BLaER1 treated with 17β-estradiol and CSF1 and Interleukin-3, amounts not matched to agents 10 nM and 100 nM (cell line): ENCODE data around the gene DPPA4.
"Not testable (repeated sequence)": the region's sequence is repeated elsewhere in the genome, so short reads cannot be mapped to it uniquely, and the experiment has no call there.

Experiments
- H3K27ac ChIP-seq, 11 experiments: shearing (Covaris generic); formaldehyde crosslinking; 2 replicates each; pipeline ENCODE4 v1.8.1; 2022
- H3K27me3 ChIP-seq, 11 experiments: shearing (Covaris generic); formaldehyde crosslinking; 2 replicates each; pipeline ENCODE4 v1.8.1; 2022
- H3K36me3 ChIP-seq, 11 experiments: shearing (Covaris generic); formaldehyde crosslinking; 2 replicates each; pipeline ENCODE4 v1.8.1; 2022
- H3K4me1 ChIP-seq, 10 experiments: shearing (Covaris generic); formaldehyde crosslinking; 2 replicates each; pipeline ENCODE4 v1.8.1; 2022
- H3K4me2 ChIP-seq, 11 experiments: shearing (Covaris generic); formaldehyde crosslinking; 2 replicates each; pipeline ENCODE4 v1.8.1; 2022
- H3K4me3 ChIP-seq, 10 experiments: shearing (Covaris generic); formaldehyde crosslinking; 2 replicates each; pipeline ENCODE4 v1.8.1; 2022
- H3K9ac ChIP-seq, 11 experiments: shearing (Covaris generic); formaldehyde crosslinking; 2 replicates each; pipeline ENCODE4 v1.8.1; 2022
- H3K9me3 ChIP-seq, 11 experiments: shearing (Covaris generic); formaldehyde crosslinking; replicated peaks in 1 of 11; 2 replicates each; pipeline ENCODE4 v1.8.1; 2022
- H4K20me1 ChIP-seq, 11 experiments: shearing (Covaris generic); formaldehyde crosslinking; 2 replicates each; pipeline ENCODE4 v1.8.1; 2022
- Cebpa-rat ChIP-seq, 11 experiments: shearing (Covaris generic); IDR thresholded peaks; 2 replicates each; pipeline ENCODE4 v1.8.1; 2022

DPPA4 gene

DNA sequence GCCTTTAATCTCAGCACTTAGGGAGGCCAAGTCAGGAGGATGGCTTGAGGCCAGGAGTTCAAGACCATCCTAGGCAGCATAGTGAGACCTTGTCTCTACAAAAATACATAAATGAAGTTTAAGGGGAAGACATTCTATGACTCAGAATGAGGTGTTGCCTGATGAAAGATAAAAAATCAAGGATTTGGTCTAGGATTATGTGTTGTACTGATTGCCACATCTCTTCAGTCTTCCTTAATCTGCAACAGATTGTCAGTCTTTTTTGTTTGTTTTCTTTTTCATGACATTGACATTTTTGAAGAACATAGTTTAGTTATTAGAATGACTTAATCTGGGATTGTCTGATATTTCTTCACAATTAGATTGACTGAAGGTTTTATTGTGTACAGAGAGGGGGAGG, 26.3 kb upstream of the DPPA4 start:
- Histone ChIP-seq H3K4me2 (no peak overlapping the region), H3K4me1 (no peaks in the 10 kb centered on the region), H3K36me3 (no peaks in the 10 kb centered on the region), H3K9ac (no peak overlapping the region), H3K9me3 (no peaks in the 10 kb centered on the region), H4K20me1 (no peaks in the 10 kb centered on the region), H3K27ac (no peak overlapping the region), H3K27me3 (no peaks in the 10 kb centered on the region), H3K4me3 (no peak overlapping the region)
- TF ChIP-seq Cebpa-rat (IDR thresholded peaks at IDR 0.05), result no peak

DNA sequence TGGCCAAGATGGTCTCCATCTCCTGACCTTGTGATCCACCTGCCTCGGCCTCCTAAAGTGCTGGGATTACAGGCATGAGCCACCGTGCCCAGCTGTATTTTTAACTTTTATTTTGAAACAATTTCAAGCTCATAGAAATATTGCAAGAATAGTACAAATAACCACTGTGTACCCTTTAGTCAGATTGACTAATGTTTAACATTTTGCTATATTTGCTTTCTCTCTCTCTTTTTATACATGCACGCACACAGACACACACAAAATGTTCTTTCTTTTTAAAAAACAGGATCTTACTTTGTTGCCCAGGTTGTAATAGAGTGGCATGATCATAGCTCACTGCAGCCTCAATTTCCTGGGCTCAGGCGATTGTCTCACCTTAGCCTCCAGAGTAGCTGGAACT, 25.5 kb upstream of the DPPA4 start:
- TF ChIP-seq Cebpa-rat (IDR thresholded peaks at IDR 0.05), result no peak
- Histone ChIP-seq H3K4me3 (no peak overlapping the region), H3K36me3 (no peaks in the 10 kb centered on the region), H3K27me3 (no peaks in the 10 kb centered on the region), H4K20me1 (no peaks in the 10 kb centered on the region), H3K27ac (no peak overlapping the region), H3K4me1 (no peaks in the 10 kb centered on the region), H3K9ac (no peak overlapping the region), H3K9me3 (no peaks in the 10 kb centered on the region), H3K4me2 (no peak overlapping the region)

DNA sequence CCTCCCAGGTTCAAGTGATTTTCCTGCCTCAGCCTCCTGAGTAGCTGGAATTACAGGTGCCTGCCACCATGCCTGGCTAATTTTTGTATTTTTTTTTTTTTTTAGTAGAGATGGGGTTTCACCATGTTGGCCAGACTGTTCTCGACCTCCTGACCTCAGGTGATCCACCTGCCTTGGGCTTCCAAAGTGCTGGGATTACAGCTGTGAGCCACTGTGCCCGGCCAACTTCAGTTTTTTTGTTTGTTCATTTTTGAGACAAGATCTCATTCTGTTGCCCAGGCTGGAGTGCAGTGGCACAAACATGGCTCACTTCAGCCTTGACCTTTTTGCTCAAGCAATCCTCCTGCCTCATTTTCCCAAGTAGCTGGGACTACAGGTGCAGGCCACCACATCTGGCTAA, 21.5 kb upstream of the DPPA4 start:
- H4K20me1 ChIP-seq, H3K27me3 ChIP-seq, H3K9ac ChIP-seq, H3K27ac ChIP-seq, H3K36me3 ChIP-seq, H3K4me3 ChIP-seq, H3K9me3 ChIP-seq, H3K4me2 ChIP-seq, H3K4me1 ChIP-seq: not testable (repeated sequence)

DNA sequence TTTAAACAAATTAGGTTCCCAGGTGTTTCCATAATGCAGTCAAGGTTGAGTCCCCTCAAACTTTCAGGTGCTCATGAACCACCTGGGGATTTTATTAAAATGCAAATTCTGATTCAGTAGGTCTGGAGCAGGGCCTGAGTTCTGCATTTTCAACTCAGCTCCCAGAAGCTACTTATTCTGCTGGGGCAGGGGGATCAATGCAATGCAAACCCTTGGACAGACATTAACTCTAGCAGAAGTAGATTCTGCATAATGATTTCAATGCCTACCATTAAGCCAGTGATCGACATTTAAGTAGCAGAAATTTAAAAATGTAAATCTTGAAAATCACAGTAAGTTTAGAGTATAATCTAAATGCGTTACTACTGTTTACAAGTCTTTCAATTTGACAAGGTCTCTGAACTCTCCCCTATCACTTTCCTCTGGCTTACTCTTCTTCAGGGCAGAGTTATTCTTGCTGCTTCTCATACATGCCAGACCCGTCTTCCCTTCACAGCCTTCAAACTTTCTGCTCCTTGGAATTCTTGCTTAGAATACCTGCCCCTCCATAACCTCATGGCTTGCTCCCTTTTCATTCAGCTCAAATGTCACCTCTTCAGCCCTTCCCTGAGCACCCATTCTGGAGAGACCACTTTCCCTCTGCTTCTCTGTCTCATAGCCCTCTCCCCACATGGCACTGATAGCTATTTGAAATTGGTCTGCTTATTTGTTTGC, 19.3 kb upstream of the DPPA4 start:
- Histone ChIP-seq H3K36me3 (no peaks in the 10 kb centered on the region), H3K27ac (no peak overlapping the region), H3K27me3 (no peaks in the 10 kb centered on the region), H3K9ac (no peak overlapping the region), H3K4me3 (no peak overlapping the region), H4K20me1 (no peaks in the 10 kb centered on the region), H3K4me1 (no peaks in the 10 kb centered on the region), H3K9me3 (no peaks in the 10 kb centered on the region), H3K4me2 (no peak overlapping the region)
- TF ChIP-seq Cebpa-rat (IDR thresholded peaks at IDR 0.05), result no peak

DNA sequence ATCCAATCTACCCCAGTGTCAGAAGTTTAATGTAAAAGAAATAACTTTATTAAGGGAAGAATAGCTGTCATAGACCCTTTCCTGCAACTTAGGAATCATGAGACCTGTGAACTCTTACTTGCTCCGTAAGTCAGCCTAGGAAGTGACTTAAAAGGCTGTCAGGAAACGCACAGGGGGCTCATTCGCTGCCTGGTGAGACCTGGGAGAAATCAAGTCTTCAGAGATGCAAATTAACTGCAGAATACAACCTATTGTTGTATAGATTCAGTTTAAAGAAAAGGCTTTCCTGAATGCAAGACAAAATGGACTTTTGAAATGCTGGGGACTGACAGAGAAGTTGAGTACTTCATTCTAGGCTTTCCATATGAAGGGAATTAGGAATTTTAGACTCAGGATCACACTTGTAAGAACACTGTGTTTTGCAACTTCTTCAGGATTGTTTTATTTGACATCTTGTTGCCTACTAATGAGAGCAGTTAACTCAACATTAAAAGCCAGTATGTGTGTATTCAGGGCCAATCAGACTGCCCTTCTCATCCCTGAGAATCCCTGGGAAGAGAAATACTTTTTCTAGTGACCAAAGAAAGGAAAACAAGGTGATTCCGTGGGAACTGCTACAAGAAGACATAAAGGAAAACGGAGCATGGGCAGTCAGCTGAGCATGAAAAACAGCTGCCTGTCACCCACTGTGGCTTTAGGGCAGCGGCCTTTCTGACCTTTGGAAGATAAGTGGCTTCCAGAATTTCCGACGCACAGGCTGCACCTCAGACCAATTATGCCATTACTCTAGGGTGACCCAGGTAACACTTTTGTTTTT, 18.5 kb upstream of the DPPA4 start:
- no peak overlapping the region for H3K9ac ChIP-seq
- H3K4me2 ChIP-seq, result no peak overlapping the region
- H3K4me1 ChIP-seq, result no peaks in the 10 kb centered on the region
- H3K27ac ChIP-seq, result no peak overlapping the region
- H3K9me3 ChIP-seq, result no peaks in the 10 kb centered on the region
- no peaks in the 10 kb centered on the region for H3K27me3 ChIP-seq
- H3K36me3 ChIP-seq, result no peaks in the 10 kb centered on the region
- H4K20me1 ChIP-seq, result no peaks in the 10 kb centered on the region
- no peak overlapping the region for H3K4me3 ChIP-seq
- TF ChIP-seq Cebpa-rat (IDR thresholded peaks at IDR 0.05), result no peak

DNA sequence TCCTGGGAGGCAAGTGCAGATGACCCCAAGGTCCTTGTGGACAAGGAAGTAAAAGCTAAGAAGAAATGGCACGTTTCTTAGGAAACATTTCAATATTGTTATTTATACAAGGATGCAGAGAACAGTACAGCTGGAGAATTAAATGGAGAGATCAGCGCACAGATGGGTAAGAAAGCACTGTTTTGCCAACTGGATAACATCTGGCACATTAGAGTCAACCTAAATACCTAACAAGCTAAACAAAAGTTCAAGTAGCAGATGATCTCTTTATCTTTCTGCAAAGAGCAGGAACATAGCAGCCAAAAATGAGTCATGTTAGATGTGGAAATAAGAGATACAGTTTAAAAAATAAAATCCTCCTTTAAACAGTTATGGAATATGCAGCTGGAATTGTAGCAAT, 15.7 kb upstream of the DPPA4 start:
- Histone ChIP-seq H3K4me1 (no peaks in the 10 kb centered on the region), H3K9me3 (0 out of 22 replicates have a peak, but pooled peaks cover 0 to 7% (median 0%) of the 10 kb centered on the region in 11 experiments), H3K4me2 (no peak overlapping the region), H3K9ac (no peak overlapping the region), H3K4me3 (no peak overlapping the region), H3K36me3 (no peaks in the 10 kb centered on the region), H4K20me1 (no peaks in the 10 kb centered on the region), H3K27me3 (no peaks in the 10 kb centered on the region), H3K27ac (no peak overlapping the region)
- TF ChIP-seq Cebpa-rat (IDR thresholded peaks at IDR 0.05), result no peak

DNA sequence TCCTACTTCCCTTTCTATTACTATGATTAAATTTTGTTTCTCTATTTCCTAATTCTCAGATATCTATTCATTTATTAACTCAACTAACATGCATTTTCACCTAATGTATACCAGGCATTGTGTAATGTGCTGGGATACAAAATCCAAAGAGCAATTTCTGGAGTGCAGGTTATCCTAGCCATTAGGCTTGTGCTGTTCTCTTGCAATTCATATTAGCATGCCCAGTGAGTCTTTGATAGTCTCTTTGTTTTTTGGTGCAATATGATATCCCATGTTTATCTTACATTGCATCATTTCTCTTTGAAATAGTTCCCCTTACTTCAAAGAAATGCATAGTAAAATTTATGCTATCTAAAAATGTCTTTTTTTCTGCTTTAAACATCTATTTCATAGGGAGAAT, 13.9 kb upstream of the DPPA4 start:
- no peak overlapping the region for H3K9ac ChIP-seq

DNA sequence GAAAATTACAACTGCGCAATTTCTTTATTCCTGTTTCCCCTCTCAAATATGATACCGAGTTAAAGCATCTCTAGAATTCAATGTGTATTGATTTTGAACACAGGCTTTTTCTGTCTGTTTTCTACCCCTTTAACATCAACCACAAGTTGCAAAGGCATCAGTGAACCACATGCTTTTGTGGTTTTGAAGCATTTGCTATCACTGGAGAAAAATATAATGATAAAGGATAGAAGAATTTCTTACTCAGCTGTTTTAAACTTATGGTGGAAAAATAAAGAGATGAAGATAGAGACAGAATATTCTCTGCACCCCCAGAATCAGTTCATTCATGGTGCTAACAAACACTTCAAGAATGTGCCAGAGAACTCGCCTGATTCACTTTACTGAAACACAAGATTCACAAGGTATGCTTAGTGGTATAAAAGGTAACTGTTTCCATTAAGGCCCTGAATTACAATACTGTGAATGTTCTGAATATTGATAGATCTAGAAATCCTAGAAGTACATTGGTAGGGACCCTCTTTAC, 9.5 kb upstream of the DPPA4 start:
- H3K27me3 ChIP-seq, result no peaks in the 10 kb centered on the region
- H4K20me1 ChIP-seq, result no peaks in the 10 kb centered on the region
- H3K9me3 ChIP-seq, result 0 out of 22 replicates have a peak, but pooled peaks cover 0 to 10% (median 0%) of the 10 kb centered on the region in 11 experiments
- H3K36me3 ChIP-seq, result no peaks in the 10 kb centered on the region
- H3K4me2 ChIP-seq, result no peak overlapping the region
- H3K9ac ChIP-seq, result no peak overlapping the region
- H3K4me1 ChIP-seq, result no peaks in the 10 kb centered on the region
- H3K27ac ChIP-seq, result no peak overlapping the region
- no peak for TF ChIP-seq Cebpa-rat (IDR thresholded peaks at IDR 0.05)
- H3K4me3 ChIP-seq, result no peak overlapping the region

More for the DNA sequence above, 13.9 kb upstream of the DPPA4 start:
- no peak overlapping the region for H3K4me2 ChIP-seq
- 0 out of 22 replicates have a peak, but pooled peaks cover 0 to 10% (median 0%) of the 10 kb centered on the region in 11 experiments for H3K9me3 ChIP-seq
- no peaks in the 10 kb centered on the region for H3K4me1 ChIP-seq
- no peak overlapping the region for H3K27ac ChIP-seq
- H4K20me1 ChIP-seq, result no peaks in the 10 kb centered on the region
- no peak for TF ChIP-seq Cebpa-rat (IDR thresholded peaks at IDR 0.05)
- H3K27me3 ChIP-seq, result no peaks in the 10 kb centered on the region
- H3K4me3 ChIP-seq, result no peak overlapping the region
- no peaks in the 10 kb centered on the region for H3K36me3 ChIP-seq

DNA sequence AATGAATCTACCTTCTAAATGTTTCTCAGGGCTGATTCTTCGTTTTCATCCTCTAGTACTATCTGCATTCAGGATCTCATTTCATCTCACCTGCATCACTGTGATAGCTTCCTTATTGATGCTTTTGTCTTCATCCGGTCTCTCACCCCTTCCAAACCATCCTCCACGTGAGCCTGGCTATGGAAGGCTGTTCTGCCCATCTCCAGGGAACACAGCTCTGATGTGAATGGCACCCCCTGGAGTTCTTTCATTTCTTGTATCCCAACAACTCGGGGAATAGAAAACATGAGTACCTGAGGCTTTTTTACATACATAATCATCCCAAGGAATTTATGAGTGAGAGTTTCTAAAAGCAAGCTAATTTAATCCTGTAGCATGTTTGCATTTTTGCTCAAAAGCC, 8.8 kb upstream of the DPPA4 start:
- Histone ChIP-seq H4K20me1 (no peaks in the 10 kb centered on the region), H3K4me3 (no peak overlapping the region), H3K9me3 (0 out of 22 replicates have a peak, but pooled peaks cover 0 to 10% (median 0%) of the 10 kb centered on the region in 11 experiments), H3K9ac (no peak overlapping the region), H3K27ac (no peak overlapping the region), H3K27me3 (no peaks in the 10 kb centered on the region), H3K4me2 (no peak overlapping the region), H3K4me1 (no peaks in the 10 kb centered on the region), H3K36me3 (no peaks in the 10 kb centered on the region)
- no peak for TF ChIP-seq Cebpa-rat (IDR thresholded peaks at IDR 0.05)
